HG03520 (cell line): Measurements from ENCODE around the gene IL4I1.

ENCODE experiments used
- ATAC-seq: cut with Tn5 transposase; IDR thresholded peaks from one replicate; pipeline ENCODE4 v1.9.1; 2021; ENCODE audit warnings: mild to moderate bottlenecking, moderate library complexity; ENCODE audit not compliant: unreplicated experiment

The IL4I1 gene

DNA sequence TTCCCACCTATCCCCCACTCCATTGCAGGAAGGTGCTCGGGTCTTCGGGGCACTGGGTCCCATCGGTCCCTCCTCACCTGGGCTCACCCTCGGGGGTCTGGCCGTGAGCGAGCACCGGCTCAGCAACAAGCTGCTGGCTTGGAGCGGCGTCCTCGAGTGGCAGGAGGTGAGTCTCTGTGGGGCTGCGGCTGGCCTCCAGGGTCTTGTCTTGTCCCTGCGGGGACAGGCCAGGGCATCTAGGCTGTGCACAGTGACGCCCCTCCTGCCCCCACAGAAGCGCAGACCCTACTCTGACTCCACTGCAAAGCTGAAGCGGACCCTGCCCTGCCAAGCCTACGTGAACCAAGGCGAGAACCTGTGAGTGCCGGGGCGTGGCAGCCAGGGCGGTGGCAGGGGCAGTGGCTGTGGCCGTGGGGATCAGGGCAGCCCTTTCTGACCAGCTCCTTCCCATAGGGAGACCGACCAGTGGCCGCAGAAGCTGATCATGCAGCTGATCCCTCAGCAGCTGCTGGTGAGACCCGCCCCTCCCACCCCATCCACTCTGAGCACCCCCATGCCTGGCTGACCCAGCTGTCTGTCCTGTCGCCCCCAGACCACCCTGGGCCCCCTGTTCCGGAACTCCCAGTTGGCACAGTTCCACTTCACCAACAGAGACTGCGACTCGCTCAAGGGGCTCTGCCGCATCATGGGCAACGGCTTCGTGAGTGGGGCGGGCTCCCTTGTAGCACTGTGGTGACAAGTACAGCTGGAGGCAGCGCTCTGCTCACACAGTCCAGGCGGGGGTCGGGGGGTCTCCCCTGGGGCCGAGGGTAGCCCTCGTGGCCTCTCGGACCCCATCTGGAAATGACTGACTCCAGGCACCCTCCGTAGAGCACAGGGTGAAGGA is 42.1 kb downstream of the IL4I1 start:
- no peak for ATAC-seq

DNA sequence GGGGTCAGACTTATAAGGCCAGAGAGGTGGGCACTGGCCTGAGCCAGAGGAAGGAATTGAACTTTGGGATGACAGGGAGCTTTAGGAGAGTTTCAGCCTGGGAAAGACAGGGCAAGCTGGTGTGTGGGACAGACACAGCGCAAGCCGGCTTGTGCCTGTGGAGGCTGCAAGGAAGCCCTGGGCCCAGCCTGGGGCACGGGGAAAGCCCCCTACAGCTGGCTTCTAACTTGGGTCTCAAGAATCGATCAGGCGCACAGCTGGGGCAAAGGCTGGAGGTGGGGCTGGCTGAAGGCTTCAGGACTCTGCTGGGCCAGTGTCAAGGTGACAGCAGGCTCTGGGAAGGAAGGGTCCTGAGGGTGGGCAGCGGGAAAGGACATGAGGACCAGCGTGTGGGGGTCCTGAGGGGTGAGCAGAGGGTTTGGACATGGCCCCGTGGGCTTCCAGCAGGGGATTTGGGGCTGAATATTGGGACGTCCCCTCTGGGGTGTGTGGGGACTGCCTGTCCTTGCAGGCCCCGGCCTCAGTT is 42.8 kb downstream of the IL4I1 start:
- no peak for ATAC-seq

DNA sequence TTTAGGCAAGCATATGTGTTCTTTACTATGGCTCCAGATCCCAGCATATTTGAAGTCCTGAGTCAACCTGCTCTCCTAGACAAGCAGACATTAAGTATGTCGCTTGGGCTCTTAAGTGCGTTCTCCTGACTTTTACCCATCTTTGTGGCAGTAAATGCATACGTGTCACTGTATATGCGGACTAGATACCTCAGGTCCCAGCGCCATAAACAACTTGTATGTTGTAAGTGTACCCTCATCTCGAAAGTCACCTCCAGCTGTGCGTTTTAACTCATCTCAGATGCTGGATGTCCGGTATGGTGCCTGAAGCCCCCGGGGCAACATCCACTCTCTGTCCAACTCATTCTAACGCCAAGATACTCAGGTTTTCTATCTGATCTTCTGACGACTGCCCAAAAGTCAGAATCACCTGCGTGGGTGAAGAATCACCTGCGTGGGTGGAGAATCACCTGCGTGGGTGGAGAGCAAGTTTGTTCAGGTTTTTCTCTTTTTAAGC is 44.0 kb downstream of the IL4I1 start:
- ATAC-seq, result no peak

DNA sequence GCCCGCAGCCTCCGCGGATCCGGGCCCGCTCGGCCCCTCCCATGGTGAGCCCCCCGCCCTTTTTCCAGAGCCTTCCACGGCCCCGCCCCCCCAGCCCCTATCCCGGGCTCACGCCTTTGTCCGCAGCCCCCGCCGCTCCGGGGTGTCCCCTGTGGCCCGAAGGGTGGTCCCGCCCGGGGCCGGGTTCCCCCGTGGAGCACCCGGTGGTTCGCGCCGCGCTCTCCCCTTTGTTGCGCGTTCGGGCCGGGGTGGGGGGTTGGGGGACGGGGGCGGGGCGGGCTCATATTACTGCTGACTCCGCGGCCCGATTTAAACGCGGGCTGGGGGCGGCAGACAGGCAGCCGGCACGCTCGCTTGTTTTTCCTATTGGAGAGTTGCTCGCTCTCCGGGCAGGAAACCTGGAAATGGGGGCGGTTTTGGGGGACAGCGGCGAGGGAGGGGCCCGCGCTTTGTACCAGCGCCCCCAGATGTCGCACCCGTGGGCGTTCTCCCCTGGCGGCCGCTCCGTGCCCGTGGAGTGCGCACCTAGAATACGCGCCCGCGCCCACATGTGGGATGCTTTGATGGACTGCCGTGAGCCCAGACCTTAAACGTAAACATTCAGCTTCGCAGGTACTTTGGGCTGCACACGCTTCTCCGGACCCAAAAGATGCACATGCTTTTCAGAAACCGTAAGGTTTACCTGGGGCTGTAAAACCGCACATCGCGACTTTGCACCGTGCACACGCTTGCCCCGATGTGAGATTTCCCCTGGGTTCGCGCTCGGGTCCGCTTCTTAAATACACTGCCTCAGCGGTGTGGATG is 45.0 kb downstream of the IL4I1 start:
- ATAC-seq, result no peak

DNA sequence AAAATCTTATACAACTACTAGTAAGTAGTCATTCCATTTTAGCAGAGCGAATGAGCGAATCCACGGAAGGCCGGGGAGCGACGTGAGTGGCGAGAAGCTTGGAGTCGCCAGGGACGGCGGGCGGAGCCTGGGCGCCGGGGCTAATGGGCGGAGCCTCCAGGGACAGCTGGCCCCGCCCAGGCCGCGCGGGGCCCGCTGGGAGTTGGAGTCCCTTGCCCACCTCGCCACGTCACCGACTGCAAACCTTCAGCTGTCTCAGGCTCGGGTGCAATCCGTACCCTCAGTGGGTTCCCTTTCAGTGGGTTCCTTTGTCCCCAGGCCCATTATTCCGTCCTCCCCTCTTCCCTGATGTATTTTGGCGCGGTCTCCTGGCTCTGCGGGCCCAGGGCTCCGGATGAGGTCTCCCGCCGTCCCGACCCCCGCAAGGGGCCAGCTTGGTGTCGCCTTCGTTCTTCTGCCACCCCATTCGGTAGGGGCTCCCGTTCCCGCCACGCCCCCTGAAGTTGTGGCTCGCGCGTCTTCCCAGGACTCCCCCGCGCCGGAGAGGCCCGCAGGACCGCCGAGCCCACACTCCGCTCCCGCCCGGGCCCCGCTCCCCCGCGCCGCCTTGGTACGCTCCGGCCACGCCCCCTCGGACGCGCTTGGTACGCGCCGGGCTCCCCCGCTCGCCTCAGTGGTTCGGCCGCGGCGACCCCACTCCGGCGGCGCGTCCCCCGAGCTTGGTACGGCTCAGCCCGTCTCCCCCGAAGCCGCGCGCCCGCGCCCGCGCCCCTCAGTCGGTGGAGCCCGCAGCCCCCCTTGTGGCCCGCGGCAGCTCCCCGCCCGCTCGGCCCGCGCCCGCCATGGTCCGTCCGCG is 46.0 kb downstream of the IL4I1 start, which contains the start of gene PTOV1:
PTOV1 (plus strand) TSS at position 673 of the 856 bp plus-strand sequence.
- ATAC-seq, result peak; percentile 70

DNA sequence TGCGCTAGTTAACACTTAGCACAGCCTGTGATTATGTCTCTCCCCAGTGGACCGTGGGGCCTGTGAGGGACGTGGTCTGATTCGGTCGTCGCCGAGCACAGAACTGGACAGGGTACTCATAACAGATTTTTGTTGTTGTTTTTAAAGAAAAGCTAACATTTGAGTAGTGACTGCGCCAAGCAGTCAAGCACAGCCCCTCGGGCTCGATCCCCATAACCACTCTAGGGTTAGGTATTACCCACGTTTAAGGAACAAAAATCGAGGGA is 46.5 kb downstream of the IL4I1 start:
- no peak for ATAC-seq

DNA sequence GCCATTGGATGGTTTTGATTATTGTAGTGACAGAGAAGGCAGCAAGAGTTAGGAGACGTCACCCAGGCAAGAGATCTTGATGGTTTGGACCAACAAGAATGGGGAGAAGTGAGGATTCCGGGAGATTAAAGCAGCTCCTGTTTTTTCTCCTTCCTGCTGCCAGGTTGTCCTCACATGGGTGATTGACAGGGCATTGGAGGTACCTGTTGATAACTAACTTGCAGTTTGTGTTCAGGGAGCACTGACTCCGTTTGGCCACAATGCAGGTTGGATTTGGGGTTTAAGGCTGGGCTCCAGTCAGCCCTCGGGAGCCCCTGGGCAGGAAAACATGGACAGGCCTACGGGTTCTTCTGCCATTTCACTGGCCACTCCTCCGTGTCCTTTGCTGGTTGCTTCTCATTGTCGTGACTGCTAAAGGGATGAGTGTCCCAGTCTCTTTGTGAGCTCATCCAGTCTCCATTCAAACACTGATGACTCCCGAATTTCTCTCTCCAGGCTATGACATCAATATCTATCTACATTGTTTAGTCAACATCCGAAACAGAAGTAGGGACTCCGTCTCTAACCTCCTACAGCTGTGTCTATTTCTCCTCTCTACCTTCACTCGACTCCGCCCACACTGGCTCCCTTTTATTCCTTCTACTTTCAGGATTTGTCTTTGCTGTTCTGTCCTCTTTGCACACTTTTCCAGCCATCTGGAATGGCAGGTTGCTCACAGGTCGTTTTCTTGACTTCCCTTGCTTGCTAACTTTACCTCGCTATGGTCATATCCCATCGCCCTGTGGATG is 47.1 kb downstream of the IL4I1 start:
- ATAC-seq, result no peak

DNA sequence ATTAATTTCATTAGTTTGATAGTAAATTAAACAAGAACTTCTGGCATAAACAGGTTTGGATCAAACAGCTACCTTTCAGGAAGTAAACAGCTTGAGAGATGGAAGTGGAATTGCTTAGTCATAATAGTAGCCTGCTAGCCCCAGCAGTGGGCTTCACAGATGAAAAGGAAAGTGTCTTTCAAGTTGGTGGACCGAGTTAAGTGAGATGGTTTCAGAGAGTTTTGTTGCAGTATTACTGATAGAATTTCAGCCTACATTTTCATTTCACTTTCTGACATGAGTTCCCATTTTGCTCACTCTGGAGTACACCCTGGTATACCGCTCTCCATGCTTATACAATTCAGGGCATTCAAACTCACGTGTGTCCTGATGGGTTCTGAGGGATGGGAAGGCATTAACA is 47.7 kb downstream of the IL4I1 start:
- no peak for ATAC-seq

DNA sequence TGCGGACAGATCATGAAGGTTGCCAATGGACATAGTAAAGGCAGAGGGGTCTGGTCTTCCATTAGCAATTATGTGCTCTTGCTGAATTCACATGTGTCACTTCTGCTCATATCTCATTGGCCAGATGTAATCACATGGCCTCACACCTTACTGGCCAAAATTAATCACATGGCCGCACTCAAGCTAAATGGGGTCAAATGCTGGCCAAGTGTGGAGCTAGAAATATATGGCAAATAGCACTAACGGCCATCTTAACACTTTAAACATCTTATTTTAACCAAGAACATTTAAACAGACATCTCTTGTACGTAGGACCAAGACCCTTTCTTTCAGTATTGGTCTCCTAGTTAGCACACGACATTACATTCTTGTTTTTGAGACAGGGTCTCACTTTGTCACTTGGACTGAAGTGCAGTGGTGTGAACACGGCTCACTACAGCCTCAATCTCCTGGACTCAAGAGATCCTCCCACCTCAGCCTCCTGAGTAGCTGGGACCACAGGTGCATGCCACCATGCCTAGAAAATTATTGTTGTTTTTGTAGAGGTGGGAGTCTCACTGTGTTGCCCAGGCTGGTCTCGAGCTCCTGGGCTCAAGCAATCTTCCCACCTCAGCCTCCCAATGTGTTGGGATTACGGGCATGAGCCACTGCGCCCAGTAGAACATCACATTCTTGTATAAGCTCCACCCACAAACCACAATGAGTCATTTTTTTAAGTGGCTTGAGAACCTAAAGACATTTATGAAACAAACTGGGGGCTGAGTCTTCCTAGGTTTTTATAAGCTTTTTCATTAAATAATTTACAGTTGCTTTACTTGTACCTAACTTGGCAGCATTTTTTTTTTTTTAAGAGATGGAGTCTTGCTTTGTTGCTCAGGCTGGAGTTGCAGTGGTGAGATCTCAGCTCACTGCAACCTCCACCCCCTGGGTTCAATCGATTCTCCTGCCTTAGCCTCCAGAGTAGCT is 48.7 kb downstream of the IL4I1 start:
- no peak for ATAC-seq

DNA sequence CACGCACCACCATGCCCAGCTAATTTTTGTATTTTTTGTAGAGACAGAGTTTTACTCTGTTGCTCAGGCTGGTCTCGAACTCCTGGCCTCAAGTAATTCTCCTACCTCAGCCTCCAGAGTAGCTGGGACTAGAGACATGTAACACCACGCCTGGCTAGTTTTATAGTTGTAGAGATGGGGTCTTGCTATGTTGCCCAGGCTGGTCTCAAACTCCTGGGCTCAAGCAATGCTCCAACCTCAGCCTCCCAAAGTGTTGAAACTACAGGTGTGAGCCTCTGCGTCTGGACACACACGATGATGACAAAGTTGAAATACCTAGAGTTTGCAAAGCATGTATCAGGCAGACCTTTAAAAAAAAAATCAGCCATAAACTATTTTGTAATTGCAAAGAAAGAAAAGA is 50.3 kb downstream of the IL4I1 start:
- no peak for ATAC-seq

DNA sequence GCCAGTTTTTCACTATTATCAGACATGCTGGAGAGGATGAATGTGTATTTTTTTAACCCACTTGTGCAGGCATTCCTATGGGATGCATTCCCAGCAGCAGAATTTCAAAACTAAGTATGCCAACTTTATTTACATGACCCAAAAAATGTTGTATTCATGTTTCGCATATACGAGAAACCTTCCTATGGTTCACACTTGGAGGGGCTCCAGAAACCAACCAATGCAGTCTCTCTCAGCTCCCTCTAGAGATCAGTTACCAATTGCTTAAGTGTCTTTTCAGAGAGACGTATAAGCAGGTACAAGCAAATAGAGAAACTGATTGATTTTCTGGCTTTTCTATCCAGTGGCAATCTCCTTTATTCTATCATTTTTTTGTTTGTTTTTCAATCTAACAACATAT is 51.3 kb downstream of the IL4I1 start:
- no peak for ATAC-seq

DNA sequence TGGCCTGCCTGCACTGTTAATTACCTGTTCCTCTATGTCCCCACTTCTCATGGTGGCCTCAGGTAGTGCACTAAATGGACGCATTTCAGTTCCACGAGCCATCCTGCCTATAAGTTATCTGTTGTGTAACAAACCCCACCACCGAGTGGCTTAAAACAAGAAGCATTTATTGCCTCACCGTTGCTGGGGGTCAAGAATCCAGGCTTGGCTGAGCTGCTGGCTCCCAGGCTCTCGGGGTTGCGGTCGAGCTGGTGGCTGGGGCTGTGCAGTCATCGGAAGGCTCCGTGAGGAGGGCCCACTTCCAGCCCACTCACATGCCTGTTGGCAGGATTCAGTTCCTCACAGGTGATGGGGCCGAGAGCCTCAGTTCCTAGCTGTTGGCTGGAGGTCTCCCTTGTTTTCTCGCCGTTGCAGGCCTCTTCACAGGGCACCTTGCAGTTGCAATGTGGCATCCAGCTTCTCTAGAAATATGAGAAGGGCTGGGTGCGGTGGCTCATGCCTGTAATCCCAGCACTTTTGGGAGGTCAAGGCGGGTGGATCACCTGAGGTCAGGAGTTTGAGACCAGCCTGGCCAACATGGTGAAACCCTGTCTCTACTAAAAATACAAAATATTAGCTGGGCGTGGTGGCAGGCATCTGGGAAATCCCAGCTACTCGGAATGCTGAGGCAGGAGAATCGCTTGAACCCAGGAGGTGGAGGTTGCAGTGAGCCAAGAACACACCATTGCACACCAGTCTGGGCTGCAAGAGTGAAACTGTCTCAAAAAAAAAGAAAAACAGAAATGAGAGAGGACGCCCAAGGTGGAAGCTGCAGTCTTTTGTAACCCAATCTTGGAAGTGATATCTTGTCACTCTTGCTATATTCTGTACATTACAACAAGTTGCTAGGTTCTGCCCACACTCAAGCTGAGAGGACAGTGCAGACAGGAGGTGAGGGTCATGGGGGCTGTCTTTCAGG is 52.3 kb downstream of the IL4I1 start:
- no peak for ATAC-seq

DNA sequence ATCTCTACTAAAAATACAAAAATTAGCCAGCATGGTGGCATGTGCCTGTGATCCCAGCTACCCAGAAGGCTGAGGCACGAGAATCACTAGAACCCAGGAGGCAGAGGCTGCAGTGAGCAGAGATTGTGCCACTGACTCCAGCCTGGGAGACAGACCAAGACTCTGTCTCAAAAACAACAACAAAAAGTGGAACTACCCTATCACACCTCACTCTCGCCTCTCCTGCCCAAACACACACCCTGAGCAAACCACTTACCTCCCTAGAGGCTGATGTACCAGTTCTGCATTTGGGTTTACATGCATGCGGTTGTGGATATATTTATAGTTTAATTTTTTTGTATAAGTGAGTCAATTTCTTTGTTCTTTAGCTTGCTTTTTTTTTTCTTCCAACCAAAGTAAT is 53.4 kb downstream of the IL4I1 start:
- no peak for ATAC-seq

DNA sequence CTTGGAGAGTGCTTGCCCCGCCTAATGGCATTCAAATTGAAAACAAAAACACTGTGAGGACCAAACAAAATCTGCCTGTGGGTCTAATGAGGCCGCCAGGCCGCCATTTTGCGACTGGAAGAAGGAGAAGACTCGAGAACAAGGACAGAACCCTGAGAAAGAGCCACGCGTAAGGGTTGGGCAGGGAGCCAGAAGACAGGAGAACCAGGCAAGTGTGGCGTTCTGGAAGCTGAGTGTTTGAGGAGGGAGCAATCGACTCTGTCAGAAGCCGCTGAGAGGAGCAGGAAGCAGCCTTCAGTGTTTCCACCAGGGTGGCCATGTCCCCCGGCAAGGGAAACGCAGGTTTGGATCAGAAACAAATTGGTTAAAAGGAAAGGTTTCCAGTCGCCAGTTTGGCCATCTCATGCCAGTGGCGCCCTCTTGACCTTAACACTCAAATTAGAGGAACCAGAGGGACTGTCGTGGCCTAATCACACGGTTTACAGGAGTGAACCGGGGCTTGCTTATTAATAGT is 55.9 kb downstream of the IL4I1 start:
- no peak for ATAC-seq

DNA sequence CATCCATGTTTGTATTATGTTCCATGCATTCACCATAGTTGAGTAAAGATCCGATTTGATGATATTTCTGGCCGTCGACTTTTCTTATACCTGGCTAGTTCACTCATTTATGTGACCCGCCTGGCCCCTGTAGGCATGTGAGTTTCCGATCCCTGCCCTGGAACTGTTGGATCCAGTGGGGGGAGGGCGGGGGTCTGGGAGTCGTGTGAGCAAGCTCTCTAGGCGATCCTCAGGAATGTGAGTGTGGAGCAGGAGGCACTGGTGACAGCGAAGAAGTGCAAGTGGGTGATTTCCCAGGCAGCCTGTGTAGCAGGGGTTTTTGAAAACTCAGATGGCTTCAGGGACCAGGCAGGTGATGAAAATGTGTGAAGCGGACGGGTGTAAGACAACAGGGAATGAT is 56.4 kb downstream of the IL4I1 start:
- no peak for ATAC-seq

DNA sequence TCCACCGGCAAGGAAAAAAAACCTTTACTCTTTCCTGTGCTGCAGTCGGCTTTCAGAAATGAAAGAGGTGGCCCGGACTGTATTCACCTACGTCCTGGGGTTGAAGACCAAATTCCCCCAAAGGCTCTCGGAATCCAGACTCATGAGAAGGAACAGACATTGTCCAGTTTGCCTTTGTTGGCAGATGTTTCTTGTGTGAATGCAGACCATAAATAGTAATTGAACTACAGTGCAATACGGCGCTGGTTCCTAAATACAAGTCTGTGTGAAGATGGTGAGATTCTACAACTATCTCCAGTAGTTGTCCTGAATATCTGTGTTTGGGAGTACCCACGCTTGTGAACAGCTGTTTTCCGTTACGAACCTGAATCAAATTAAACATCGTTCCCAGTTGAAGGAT is 57.0 kb downstream of the IL4I1 start:
- no peak for ATAC-seq
